ENCODE data around the gene AIFM2.

- TF ChIP-seq EZH2phosphoT487 (IDR thresholded peaks at IDR 0.05; ENCODE audit: low read depth) (no peak), CTCF (IDR thresholded peaks at IDR 0.05; ENCODE audit: low read depth, low read length) (no peak)
These were observed 14.4 kb downstream of the AIFM2 start for GRCh38 chr10:70118196-70118595.
